Loucy (cell line): Measurements from ENCODE around the gene ZCCHC10.

Source experiments
- H2AFZ ChIP-seq: fragments of 200-600 bp; sonication (generic); 2 replicates; pipeline ENCODE4 v1.6.0; 2016; ENCODE audit warnings: antibody characterized with exemption, mild to moderate bottlenecking, low read length, moderate library complexity
- H3F3A ChIP-seq: fragments of 200-600 bp; 2 replicates; pipeline ENCODE4 v1.6.0; 2016; ENCODE audit warnings: antibody characterized with exemption, low read depth, mild to moderate bottlenecking
- H3K27me3 ChIP-seq: fragments of 200-600 bp; sonication (generic); 2 replicates; pipeline ENCODE4 v1.6.1; 2014; ENCODE audit warnings: low read length, mild to moderate bottlenecking; ENCODE audit not compliant: insufficient read depth, poor library complexity, severe bottlenecking
- H3K36me3 ChIP-seq: fragments of 200-600 bp; sonication (generic); 2 replicates; pipeline ENCODE4 v1.6.1; 2016; ENCODE audit warnings: low read length; ENCODE audit not compliant: insufficient read depth
- H3K4me1 ChIP-seq: fragments of 200-600 bp; sonication (generic); 2 replicates; pipeline ENCODE4 v1.5.1; 2014; ENCODE audit warnings: low read length, mild to moderate bottlenecking; ENCODE audit not compliant: insufficient read depth, poor library complexity, severe bottlenecking
- H3K4me2 ChIP-seq: fragments of 200-600 bp; sonication (generic); 2 replicates; pipeline ENCODE4 v1.6.0; 2014; ENCODE audit warnings: antibody characterized with exemption, low read length, low read depth, mild to moderate bottlenecking; ENCODE audit not compliant: poor library complexity, severe bottlenecking
- H3K4me3 ChIP-seq: fragments of 200-600 bp; sonication (generic); 2 replicates; pipeline ENCODE4 v1.5.1; 2014; ENCODE audit warnings: low read length, mild to moderate bottlenecking, mixed read lengths; ENCODE audit not compliant: poor library complexity, severe bottlenecking
- H3K79me2 ChIP-seq: fragments of 200-600 bp; sonication (generic); 2 replicates; pipeline ENCODE4 v1.6.1; 2014; ENCODE audit warnings: low read length; ENCODE audit not compliant: insufficient read depth
- H3K9ac ChIP-seq: fragments of 200-600 bp; sonication (generic); 2 replicates; pipeline ENCODE4 v1.6.0; 2014; ENCODE audit warnings: mild to moderate bottlenecking, low read depth, low read length, moderate library complexity; ENCODE audit not compliant: poor library complexity, severe bottlenecking
- H3K9me2 ChIP-seq: fragments of 200-600 bp; sonication (generic); replicated peaks from 2 replicates; pipeline ENCODE4 v1.6.1; 2016; ENCODE audit warnings: low read depth, low read length, mixed read lengths
- H3K9me3 ChIP-seq: fragments of 200-600 bp; sonication (generic); 2 replicates; pipeline ENCODE4 v1.6.1; 2014; ENCODE audit warnings: mild to moderate bottlenecking, antibody characterized with exemption, low read length, low read depth; ENCODE audit not compliant: insufficient read depth
- H4K20me1 ChIP-seq: fragments of 200-600 bp; sonication (generic); 2 replicates; pipeline ENCODE4 v1.6.0; 2014; ENCODE audit warnings: antibody characterized with exemption, low read length, mild to moderate bottlenecking; ENCODE audit not compliant: insufficient read depth, poor library complexity, severe bottlenecking
- EZH2phosphoT487 ChIP-seq: fragments of 200-600 bp; IDR thresholded peaks from 2 replicates; pipeline ENCODE4 v1.6.1; 2018; ENCODE audit warnings: antibody characterized with exemption, mild to moderate bottlenecking, moderate library complexity, borderline replicate concordance
- TF ChIP-seq, protein P1 (sequence below): fragments of 200-600 bp; sonication (generic); conservative IDR thresholded peaks from 2 replicates; pipeline ENCODE4 v1.5.1; 2014; ENCODE audit warnings: mild to moderate bottlenecking, antibody characterized with exemption, low read length

The ZCCHC10 gene

DNA sequence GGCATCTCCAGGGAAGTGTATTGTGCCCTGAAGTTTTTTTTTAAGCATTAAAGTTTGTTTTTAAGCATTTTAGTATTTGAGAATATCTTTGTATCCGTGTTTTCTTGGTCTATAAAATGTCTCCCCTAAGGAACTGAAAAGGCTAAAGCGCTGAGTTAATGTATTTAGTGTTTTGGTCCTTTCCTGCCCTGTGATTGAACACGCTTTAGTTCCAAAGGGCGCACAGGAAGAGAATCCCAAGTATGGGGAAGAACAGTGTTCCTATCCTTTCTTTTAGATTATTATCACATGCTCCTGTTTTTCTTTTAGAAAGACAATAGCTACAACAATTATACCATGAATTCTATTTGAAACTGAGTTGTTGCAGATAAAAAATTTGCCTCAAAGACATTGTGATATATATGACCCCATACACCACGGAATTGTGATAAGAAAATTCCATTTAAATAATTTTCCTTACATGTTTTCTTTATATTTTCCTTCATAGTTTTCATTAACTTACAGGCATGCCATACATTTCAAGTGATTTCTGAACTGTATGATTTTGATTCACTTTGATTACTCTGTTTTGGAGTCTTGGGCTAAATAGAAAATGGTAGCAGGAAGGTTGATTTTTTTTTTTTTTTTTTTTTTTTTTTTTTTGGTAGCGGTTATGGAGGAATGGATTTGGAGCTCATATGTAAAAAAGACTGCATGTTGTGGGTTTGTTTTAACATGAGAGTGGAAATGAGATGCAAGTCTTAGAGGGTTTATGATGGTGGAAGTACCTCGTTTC lies 28.5 kb upstream of the ZCCHC10 start:
- Histone ChIP-seq H3K9me3 (no peaks in the 10 kb centered on the region), H3K79me2 (peaks cover 84% of the 10 kb centered on the region), H3K36me3 (no peaks in the 10 kb centered on the region), H2AFZ (no peak overlapping the region), H3K9ac (no peak overlapping the region), H3K9me2 (no peaks in the 10 kb centered on the region), H4K20me1 (peaks cover 48% of the 10 kb centered on the region), H3K27me3 (peaks cover 4% of the 10 kb centered on the region), H3K4me1 (peaks cover 11% of the 10 kb centered on the region), H3K4me2 (peak overlapping the region; percentile 61), H3K4me3 (peak overlapping the region; percentile 55), H3F3A (peaks cover 9% of the 10 kb centered on the region; the same call in 1 of the 2 replicates)
- TF ChIP-seq EZH2phosphoT487 = no peak
- TF ChIP-seq, protein P1, sequence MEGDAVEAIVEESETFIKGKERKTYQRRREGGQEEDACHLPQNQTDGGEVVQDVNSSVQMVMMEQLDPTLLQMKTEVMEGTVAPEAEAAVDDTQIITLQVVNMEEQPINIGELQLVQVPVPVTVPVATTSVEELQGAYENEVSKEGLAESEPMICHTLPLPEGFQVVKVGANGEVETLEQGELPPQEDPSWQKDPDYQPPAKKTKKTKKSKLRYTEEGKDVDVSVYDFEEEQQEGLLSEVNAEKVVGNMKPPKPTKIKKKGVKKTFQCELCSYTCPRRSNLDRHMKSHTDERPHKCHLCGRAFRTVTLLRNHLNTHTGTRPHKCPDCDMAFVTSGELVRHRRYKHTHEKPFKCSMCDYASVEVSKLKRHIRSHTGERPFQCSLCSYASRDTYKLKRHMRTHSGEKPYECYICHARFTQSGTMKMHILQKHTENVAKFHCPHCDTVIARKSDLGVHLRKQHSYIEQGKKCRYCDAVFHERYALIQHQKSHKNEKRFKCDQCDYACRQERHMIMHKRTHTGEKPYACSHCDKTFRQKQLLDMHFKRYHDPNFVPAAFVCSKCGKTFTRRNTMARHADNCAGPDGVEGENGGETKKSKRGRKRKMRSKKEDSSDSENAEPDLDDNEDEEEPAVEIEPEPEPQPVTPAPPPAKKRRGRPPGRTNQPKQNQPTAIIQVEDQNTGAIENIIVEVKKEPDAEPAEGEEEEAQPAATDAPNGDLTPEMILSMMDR = no peak

DNA sequence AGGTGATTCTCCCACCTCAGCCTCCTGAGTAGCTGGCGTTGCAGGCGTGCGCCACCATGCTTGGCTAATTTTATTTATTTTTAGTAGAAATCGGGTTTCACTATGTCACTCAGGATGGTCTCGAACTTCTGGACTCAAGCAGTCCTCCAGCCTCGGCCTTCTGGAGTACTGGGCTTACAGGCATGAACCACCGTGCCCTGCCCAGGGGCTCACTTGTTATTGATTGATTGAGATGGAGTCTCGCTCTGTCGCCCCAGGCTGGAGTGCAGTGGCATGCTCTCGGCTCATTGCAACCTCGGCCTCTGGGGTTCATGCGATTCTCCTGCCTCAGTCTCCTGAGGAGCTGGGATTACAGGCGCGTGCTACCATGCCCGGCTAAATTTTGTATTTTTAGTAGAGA lies 27.1 kb upstream of the ZCCHC10 start:
- Histone ChIP-seq H3K4me3 (peak overlapping the region; percentile 98), H3K36me3 (no peaks in the 10 kb centered on the region), H3K9ac (peak overlapping the region; percentile 99), H4K20me1 (peaks cover 48% of the 10 kb centered on the region), H3K4me2 (peak overlapping the region; percentile 61), H3K9me2 (no peaks in the 10 kb centered on the region), H3K9me3 (no peaks in the 10 kb centered on the region), H3K27me3 (peaks cover 4% of the 10 kb centered on the region), H3F3A (peaks cover 9% of the 10 kb centered on the region; the same call in 1 of the 2 replicates), H2AFZ (no peak overlapping the region), H3K79me2 (peaks cover 77% of the 10 kb centered on the region), H3K4me1 (peaks cover 11% of the 10 kb centered on the region)
- TF ChIP-seq EZH2phosphoT487 = no peak
- TF ChIP-seq, protein P1 = no peak

DNA sequence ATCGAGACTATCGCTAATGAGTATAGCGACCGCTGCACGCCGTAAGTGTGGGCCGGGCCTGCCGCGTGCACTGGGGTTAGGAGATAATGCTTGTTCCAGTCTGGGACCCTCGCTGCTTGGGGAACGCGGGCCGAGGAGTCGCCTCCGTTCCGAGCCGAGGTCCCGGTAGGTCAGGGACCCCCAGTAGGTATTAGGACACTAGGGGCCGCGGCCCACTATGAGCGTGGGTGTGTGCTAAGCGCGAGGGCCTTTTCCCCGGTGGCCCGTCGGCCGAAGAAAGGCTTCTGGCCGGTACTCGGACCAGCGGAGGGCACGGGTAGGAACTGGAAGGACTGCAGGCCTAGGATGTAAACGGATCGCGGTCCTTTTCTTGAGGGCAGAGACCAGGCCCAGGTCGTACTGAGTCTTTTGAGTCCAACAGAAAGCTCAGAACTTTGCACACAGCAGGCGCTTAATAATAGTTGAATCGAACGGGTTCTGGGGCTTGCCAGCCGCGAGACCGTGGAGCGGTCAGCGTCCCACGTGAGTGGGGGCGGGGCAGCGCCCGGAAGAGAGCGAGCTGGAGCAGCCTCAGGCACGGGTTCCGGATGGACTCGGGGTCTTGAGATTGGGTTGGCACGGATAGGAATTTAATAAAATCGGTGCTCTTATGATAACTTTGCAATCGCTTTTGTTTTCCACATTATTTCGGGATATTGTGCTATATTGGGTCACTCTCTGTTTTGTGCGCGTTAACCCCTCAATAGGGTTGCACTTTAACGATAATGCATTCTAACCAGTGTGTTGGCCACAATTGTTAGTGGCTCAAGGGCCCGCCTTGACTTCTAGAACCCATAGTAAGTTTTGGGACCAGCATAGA lies 26.2 kb upstream of the ZCCHC10 start:
- peak overlapping the region; percentile 66 for H2AFZ ChIP-seq
- H3K79me2 ChIP-seq = peaks cover 68% of the 10 kb centered on the region
- peaks cover 11% of the 10 kb centered on the region for H3K4me1 ChIP-seq
- H3K9me2 ChIP-seq = no peaks in the 10 kb centered on the region
- H3K9me3 ChIP-seq = no peaks in the 10 kb centered on the region
- H3K4me2 ChIP-seq = peak overlapping the region; percentile 61
- H3K27me3 ChIP-seq = peaks cover 4% of the 10 kb centered on the region
- no peaks in the 10 kb centered on the region for H3K36me3 ChIP-seq
- peaks cover 42% of the 10 kb centered on the region for H4K20me1 ChIP-seq
- peak overlapping the region; percentile 98 for H3K4me3 ChIP-seq
- H3K9ac ChIP-seq = peak overlapping the region; percentile 99
- peaks cover 9% of the 10 kb centered on the region; the same call in 1 of the 2 replicates for H3F3A ChIP-seq
- TF ChIP-seq EZH2phosphoT487 = no peak
- TF ChIP-seq, protein P1 = no peak
